Panc1 (cell line): ENCODE measurements around the gene PLEKHH2. TPM values are rescaled to one million over a fixed set of nuclear protein-coding genes. Genes with fewer than 3 reads are reported as not detected.

Experiments
- ATAC-seq: fragments of 200-7000 bp; cut with Tn5 transposase; 2 replicates; pipeline ENCODE4 v1.9.1; 2020; ENCODE audit warnings: mild to moderate bottlenecking, moderate library complexity
- BruUV-seq: library from RNA; stranded (reverse); fragments of 400-500 nt; replicated peaks from 2 replicates; lab custom pipeline; 2021; lab: Mats Ljungman, UMichigan
- CTCF ChIA-PET: fragments of 300-600 bp; sonication (Branson Sonifier 250); formaldehyde crosslinking; loops from one replicate; lab custom pipeline; 2022; ENCODE audit warnings: antibody characterized with exemption; lab: Charles Lee
- POLR2A ChIA-PET: fragments of 300-600 bp; sonication (Branson Sonifier 250); formaldehyde crosslinking; loops from one replicate; lab custom pipeline; 2022; ENCODE audit warnings: antibody characterized with exemption; lab: Charles Lee
- DNase-seq: peaks from one replicate; pipeline ENCODE4 v3.0.0-alpha.2; 2010; ENCODE audit warnings: low read depth, low spot score
- H3K27ac ChIP-seq: 2 replicates; pipeline ENCODE4 v1.5.1; 2011; ENCODE audit warnings: mild to moderate bottlenecking, low read length, inconsistent platforms
- H3K27me3 ChIP-seq: fragments of 200-500 bp; sonication (Bioruptor generic); 2 replicates; pipeline ENCODE4 v1.6.0; 2014; ENCODE audit warnings: low read length, inconsistent platforms; ENCODE audit not compliant: control insufficient read depth, insufficient read depth
- H3K36me3 ChIP-seq: fragments of 200-500 bp; sonication (Bioruptor generic); 2 replicates; pipeline ENCODE4 v1.5.1; 2014; ENCODE audit warnings: inconsistent platforms, mild to moderate bottlenecking, low read length, moderate library complexity; ENCODE audit not compliant: control insufficient read depth, insufficient read depth
- H3K4me1 ChIP-seq: 2 replicates; pipeline ENCODE4 v1.5.1; 2011; ENCODE audit warnings: inconsistent platforms, mild to moderate bottlenecking, low read length, moderate library complexity; ENCODE audit not compliant: control insufficient read depth, insufficient read depth
- H3K4me3 ChIP-seq, 2 experiments: 2 replicates each; pipeline ENCODE4 v1.5.1; 2011 to 2012; ENCODE audit warnings: low read depth in 2 of 2, low read length in 2 of 2, mild to moderate bottlenecking in 2 of 2, inconsistent platforms in 1 of 2, moderate library complexity in 1 of 2
- H3K9me3 ChIP-seq: fragments of 200-500 bp; sonication (Bioruptor generic); 2 replicates; pipeline ENCODE4 v1.5.1; 2014; ENCODE audit warnings: low read depth, mild to moderate bottlenecking, inconsistent platforms, low read length, moderate library complexity; ENCODE audit not compliant: control insufficient read depth, insufficient read depth
- CTCF ChIP-seq: fragments of 450-650 bp; IDR thresholded peaks from 2 replicates; pipeline ENCODE4 v1.5.1; 2017; ENCODE audit warnings: mild to moderate bottlenecking
- POLR2AphosphoS5 ChIP-seq: IDR thresholded peaks from 2 replicates; pipeline ENCODE4 v1.6.1; 2012; ENCODE audit warnings: mild to moderate bottlenecking, low read depth, low read length, moderate library complexity
- REST ChIP-seq, 2 experiments: IDR thresholded peaks; 2 replicates each; pipeline ENCODE4 v1.6.1; 2011 to 2012; ENCODE audit warnings: low read depth in 2 of 2, control low read depth in 1 of 2, low read length in 1 of 2, mild to moderate bottlenecking in 1 of 2, moderate library complexity in 1 of 2; ENCODE audit not compliant: insufficient read depth in 1 of 2
- SIN3A ChIP-seq: IDR thresholded peaks from 2 replicates; pipeline ENCODE4 v1.6.1; 2012; ENCODE audit warnings: low read depth, mild to moderate bottlenecking, low read length, moderate library complexity, borderline replicate concordance; ENCODE audit not compliant: insufficient read depth
- TCF7L2 ChIP-seq: IDR thresholded peaks from 2 replicates; pipeline ENCODE4 v1.6.1; 2011; ENCODE audit warnings: mild to moderate bottlenecking, low read depth, low read length, inconsistent platforms
- in situ Hi-C: cut with HindIII; loops from 2 replicates; pipeline ENCODE4 v1.10.0; 2016; ENCODE audit warnings: low sequenced_read_pairs, low pct_unique_long_range_greater_than_20kb
- intact Hi-C: fragments of 100-400 bp; cut with micrococcal nuclease; formaldehyde crosslinking; loops from one replicate; pipeline ENCODE4 v1.10.0; 2022; ENCODE audit not compliant: unreplicated experiment
- total RNA-seq: library from RNA; stranded (reverse); gene quantifications from one replicate; pipeline ENCODE4 v1.2.1, GENCODE V29; 2021; ENCODE audit not compliant: unreplicated experiment

PLEKHH2 gene
- total RNA-seq, 1 experiment from 2014 or later = 15.0 TPM

- Histone ChIP-seq H3K4me1 (no peaks in the 10 kb centered on the region), H3K27ac (no peak overlapping the region), H3K36me3 (no peaks in the 10 kb centered on the region), H3K4me3 (no peak overlapping the region), H3K27me3 (no peaks in the 10 kb centered on the region), H3K9me3 (no peaks in the 10 kb centered on the region)
- CTCF ChIA-PET = no interaction called here
- in situ Hi-C loops (no loop called here), intact Hi-C loops (no loop called here)
- POLR2A ChIA-PET = no interaction called here
- TF ChIP-seq POLR2AphosphoS5 = no peak
- TF ChIP-seq SIN3A = no peak
- TF ChIP-seq CTCF = no peak
- no peak for TF ChIP-seq REST (IDR thresholded peaks at IDR 0.05; ENCODE audit: insufficient read depth in 1 of 2, low read depth in 2 of 2, low read length in 1 of 2)
- TF ChIP-seq TCF7L2 = no peak
- BruUV-seq = no TSS peak
- no peak for DNase-seq
- no peak for ATAC-seq
Measured at GRCh38 chr2:43788646-43789045, 151.6 kb downstream of the PLEKHH2 start.

- H3K27me3 ChIP-seq = no peaks in the 10 kb centered on the region
- intact Hi-C loops = no loop called here
- H3K9me3 ChIP-seq = no peaks in the 10 kb centered on the region
- no peak overlapping the region for H3K27ac ChIP-seq
- in situ Hi-C loops = no loop called here
- ATAC-seq (no peak), DNase-seq (no peak)
- no peaks in the 10 kb centered on the region for H3K36me3 ChIP-seq
- no peak for TF ChIP-seq POLR2AphosphoS5
- no peak for TF ChIP-seq REST (IDR thresholded peaks at IDR 0.05; ENCODE audit: insufficient read depth in 1 of 2, low read depth in 2 of 2, low read length in 1 of 2)
- TF ChIP-seq SIN3A = no peak
- no peak for TF ChIP-seq CTCF
- TF ChIP-seq TCF7L2 = no peak
- H3K4me1 ChIP-seq = no peaks in the 10 kb centered on the region
- no TSS peak for BruUV-seq
- ChIA-PET CTCF (interaction anchor here (0.5 kb wide), 1 partner anchor 710 kb away, joined by 3 read pairs; no protein-coding TSS in a partner anchor), POLR2A (interaction anchor here (0.7 kb wide), 1 partner anchor 54 kb away, joined by 3 read pairs; no protein-coding TSS in a partner anchor)
- no peak overlapping the region for H3K4me3 ChIP-seq
Measured at GRCh38 chr2:43790147-43790546, 153.1 kb downstream of the PLEKHH2 start.
